Measurements from ENCODE around the gene KREMEN1. TPM values are rescaled to one million over a fixed set of nuclear protein-coding genes. Genes with fewer than 3 reads are reported as not detected.

KREMEN1 gene
- total and polyA plus RNA-seq, 7 donors = 7.7 to 68.2 (median 17.5) TPM

DNA sequence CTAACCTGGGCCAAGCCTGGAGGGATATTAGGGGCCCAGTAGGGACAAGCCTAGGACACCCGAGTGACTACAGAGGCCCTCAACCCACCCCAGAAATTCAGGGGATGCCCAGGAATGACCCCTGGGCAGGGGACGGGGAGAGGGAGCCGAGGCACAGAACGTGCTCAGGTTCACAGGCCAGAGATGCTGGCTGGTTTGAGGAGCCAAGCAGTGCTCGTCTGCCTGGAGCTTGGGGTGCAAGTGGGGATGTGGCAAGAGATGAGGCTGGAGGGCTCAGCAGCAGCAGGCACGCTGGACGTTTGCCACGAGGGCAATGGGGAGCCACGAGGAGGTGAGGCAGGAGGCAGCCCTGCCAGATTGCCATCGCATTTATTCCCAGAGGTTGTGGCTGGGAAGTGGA, 98.9 kb downstream of the KREMEN1 start:
- no peaks in the 10 kb centered on the region for H3K27me3 ChIP-seq (ENCODE audit: insufficient read depth in 3 of 3, low read length in 2 of 3)
- H3K9me3 ChIP-seq = peaks cover 15% of the 10 kb centered on the region
- DNase-seq (no peak), ATAC-seq (no peak)
- no peaks in the 10 kb centered on the region for H3K4me1 ChIP-seq
- H3K27ac ChIP-seq = no peak overlapping the region
- TF ChIP-seq, protein P1, sequence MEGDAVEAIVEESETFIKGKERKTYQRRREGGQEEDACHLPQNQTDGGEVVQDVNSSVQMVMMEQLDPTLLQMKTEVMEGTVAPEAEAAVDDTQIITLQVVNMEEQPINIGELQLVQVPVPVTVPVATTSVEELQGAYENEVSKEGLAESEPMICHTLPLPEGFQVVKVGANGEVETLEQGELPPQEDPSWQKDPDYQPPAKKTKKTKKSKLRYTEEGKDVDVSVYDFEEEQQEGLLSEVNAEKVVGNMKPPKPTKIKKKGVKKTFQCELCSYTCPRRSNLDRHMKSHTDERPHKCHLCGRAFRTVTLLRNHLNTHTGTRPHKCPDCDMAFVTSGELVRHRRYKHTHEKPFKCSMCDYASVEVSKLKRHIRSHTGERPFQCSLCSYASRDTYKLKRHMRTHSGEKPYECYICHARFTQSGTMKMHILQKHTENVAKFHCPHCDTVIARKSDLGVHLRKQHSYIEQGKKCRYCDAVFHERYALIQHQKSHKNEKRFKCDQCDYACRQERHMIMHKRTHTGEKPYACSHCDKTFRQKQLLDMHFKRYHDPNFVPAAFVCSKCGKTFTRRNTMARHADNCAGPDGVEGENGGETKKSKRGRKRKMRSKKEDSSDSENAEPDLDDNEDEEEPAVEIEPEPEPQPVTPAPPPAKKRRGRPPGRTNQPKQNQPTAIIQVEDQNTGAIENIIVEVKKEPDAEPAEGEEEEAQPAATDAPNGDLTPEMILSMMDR (IDR thresholded peaks at IDR 0.05) = no peak
- H3K4me3 ChIP-seq = no peak overlapping the region
- WGBS, 3 donors = 73 to 83% (median 79%) methylated on average over 10 of the region's 10 CpGs
- no peaks in the 10 kb centered on the region for H3K36me3 ChIP-seq (ENCODE audit: insufficient read depth in 1 of 2, low read depth in 1 of 2)
- intact Hi-C loops (cut with DNase I) = no loop called here

DNA sequence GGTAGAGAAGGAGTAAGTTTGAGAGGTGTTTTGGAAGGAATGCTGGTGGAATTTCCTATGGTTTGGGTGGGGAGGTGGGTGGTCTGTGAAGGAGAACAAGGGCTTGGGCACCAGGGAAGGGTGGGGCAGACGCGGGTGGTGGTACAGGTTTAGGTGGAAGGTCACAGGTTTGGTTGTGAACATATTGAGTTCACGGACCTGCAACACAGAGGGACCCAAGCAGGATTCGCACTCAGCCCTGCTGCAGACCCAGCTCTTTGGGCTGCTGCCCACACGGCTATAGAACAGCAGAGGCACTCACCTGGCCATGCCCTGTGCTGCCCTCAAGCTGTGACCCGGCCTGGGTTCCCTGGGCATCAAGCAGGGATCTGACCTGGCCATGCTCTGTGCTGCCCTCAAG, 99.4 kb downstream of the KREMEN1 start:
- WGBS, 3 donors = 88 to 91% (median 90%) methylated on average over 6 of the region's 6 CpGs
- ATAC-seq (no peak), DNase-seq (no peak)
- intact Hi-C loops (cut with DNase I) = no loop called here
- Histone ChIP-seq H3K36me3 (ENCODE audit: insufficient read depth in 1 of 2, low read depth in 1 of 2) (no peaks in the 10 kb centered on the region), H3K27ac (no peak overlapping the region), H3K4me1 (no peaks in the 10 kb centered on the region), H3K4me3 (no peak overlapping the region), H3K27me3 (ENCODE audit: insufficient read depth in 3 of 3, low read length in 2 of 3) (no peaks in the 10 kb centered on the region), H3K9me3 (peaks cover 15% of the 10 kb centered on the region)
- TF ChIP-seq, protein P1 (IDR thresholded peaks at IDR 0.05) = no peak

- intact Hi-C loops (cut with DNase I) = no loop called here
- H3K9me3 ChIP-seq = peaks cover 15% of the 10 kb centered on the region
- no peaks in the 10 kb centered on the region for H3K27me3 ChIP-seq (ENCODE audit: insufficient read depth in 3 of 3, low read length in 2 of 3)
- H3K27ac ChIP-seq = no peak overlapping the region
- H3K4me1 ChIP-seq = no peaks in the 10 kb centered on the region
- DNase-seq (no peak), ATAC-seq (no peak)
- no peaks in the 10 kb centered on the region for H3K36me3 ChIP-seq (ENCODE audit: insufficient read depth in 1 of 2, low read depth in 1 of 2)
- 66 to 83% (median 71%) methylated on average over 1 of the region's 1 CpG for WGBS, 3 donors
- TF ChIP-seq, protein P1 (IDR thresholded peaks at IDR 0.05) = no peak
- no peak overlapping the region for H3K4me3 ChIP-seq
Observed at GRCh38 chr22:29175312-29175835, 102.5 kb downstream of the KREMEN1 start.

DNA sequence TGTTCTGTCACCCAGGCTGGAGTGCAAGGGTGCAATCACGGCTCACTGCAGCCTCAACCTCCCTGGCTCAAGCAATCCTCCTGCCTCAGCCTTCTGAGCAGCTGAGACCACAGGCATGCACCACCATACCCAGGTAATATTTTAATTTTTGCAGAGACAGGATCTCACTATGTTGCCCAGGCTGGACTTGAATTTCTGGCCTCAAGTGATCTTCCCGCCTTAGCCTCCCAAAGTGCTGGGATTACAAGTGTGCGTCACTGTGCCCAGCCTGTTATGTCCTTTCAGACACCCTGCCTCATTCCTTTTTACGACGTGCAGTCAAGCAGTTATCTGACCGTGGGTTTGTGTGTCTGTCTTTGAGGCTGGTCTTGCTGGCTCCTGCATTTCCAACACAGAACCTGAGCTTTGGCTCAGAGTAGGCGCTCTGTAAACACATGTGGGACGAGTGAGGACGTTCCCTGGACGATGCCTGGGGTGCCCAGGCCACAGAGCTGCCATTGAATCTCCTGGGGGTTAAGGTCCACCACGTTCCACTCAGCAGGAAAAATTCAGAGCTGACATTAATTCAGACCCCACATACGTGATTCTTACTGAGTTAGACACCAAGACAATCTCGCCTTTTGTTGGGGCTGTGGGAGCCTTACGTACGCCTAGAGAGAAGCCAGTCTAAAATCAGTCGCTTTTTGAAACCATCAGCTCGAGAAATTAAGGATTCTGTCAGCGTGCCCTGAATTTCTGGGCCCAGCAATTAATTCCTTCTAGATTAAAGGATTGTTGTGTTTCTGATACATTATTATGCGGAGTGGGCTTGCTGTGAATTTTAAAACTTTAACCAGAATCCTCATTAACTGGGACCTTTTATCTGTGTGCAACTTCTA, 111.4 kb downstream of the KREMEN1 start:
- WGBS, 3 donors = 63 to 75% (median 67%) methylated on average over 19 of the region's 19 CpGs
- H3K36me3 ChIP-seq (ENCODE audit: insufficient read depth in 1 of 2, low read depth in 1 of 2) = no peaks in the 10 kb centered on the region
- H3K9me3 ChIP-seq = no peaks in the 10 kb centered on the region
- no peak for ATAC-seq
- H3K27me3 ChIP-seq (ENCODE audit: insufficient read depth in 3 of 3, low read length in 2 of 3) = no peaks in the 10 kb centered on the region
- H3K4me3 ChIP-seq = no peak overlapping the region
- no peak for DNase-seq
- TF ChIP-seq, protein P1 (IDR thresholded peaks at IDR 0.05) = no peak
- H3K4me1 ChIP-seq = no peaks in the 10 kb centered on the region
- intact Hi-C loops (cut with DNase I) = no loop called here
- H3K27ac ChIP-seq = no peak overlapping the region
